Chondrocyte (in vitro differentiated cells): ENCODE results near the gene KCNAB1. TPM values are rescaled to one million over a fixed set of nuclear protein-coding genes. Genes with fewer than 3 reads are reported as not detected.

ENCODE experiments used
- DNase-seq: peaks from one replicate; pipeline ENCODE4 v3.0.0; 2021; ENCODE audit warnings: mixed read lengths, low spot score
- H3K27ac Mint-ChIP-seq: one replicate; pipeline ENCODE4 v1.8.0; 2021; ENCODE audit warnings: mild to moderate bottlenecking, moderate library complexity, mixed read lengths; ENCODE audit not compliant: unreplicated experiment
- H3K27me3 Mint-ChIP-seq: 2 replicates; pipeline ENCODE4 v1.8.0; 2021; ENCODE audit warnings: low read depth, mixed read lengths
- H3K36me3 Mint-ChIP-seq: 2 replicates; pipeline ENCODE4 v1.8.0; 2021; ENCODE audit warnings: low read depth, mixed read lengths
- H3K4me1 Mint-ChIP-seq: 2 replicates; pipeline ENCODE4 v1.8.0; 2021; ENCODE audit warnings: low read depth, mild to moderate bottlenecking, mixed read lengths
- H3K4me3 Mint-ChIP-seq: one replicate; pipeline ENCODE4 v1.8.0; 2021; ENCODE audit warnings: mild to moderate bottlenecking, moderate library complexity, mixed read lengths; ENCODE audit not compliant: unreplicated experiment
- H3K9me3 Mint-ChIP-seq: 2 replicates; pipeline ENCODE4 v1.8.0; 2021; ENCODE audit warnings: low read depth, mixed read lengths
- CTCF ChIP-seq: fragments of 200-600 bp; sonication (generic); IDR thresholded peaks from 2 replicates; pipeline ENCODE4 v1.5.0; 2021; ENCODE audit warnings: antibody characterized with exemption, mild to moderate bottlenecking, moderate library complexity
- total RNA-seq: library from RNA; stranded (reverse); gene quantifications from 3 replicates; pipeline ENCODE4 v1.2.1, GENCODE V29; 2021

Gene KCNAB1
- total RNA-seq, 1 donor from 2014 or later: 3.4 TPM

GRCh38 chr3:156483961-156484787, 363.8 kb downstream of the KCNAB1 start:
- H3K4me3 Mint-ChIP-seq: peak overlapping the region; percentile 35
- peak overlapping the region; percentile 74 for H3K27ac Mint-ChIP-seq
- peaks cover 34% of the 10 kb centered on the region for H3K4me1 Mint-ChIP-seq
- H3K9me3 Mint-ChIP-seq: no peaks in the 10 kb centered on the region
- TF ChIP-seq CTCF: no peak
- H3K36me3 Mint-ChIP-seq: no peaks in the 10 kb centered on the region
- no peak for DNase-seq
- H3K27me3 Mint-ChIP-seq: no peaks in the 10 kb centered on the region

GRCh38 chr3:156488767-156489166, 368.4 kb downstream of the KCNAB1 start:
- Mint-ChIP-seq H3K4me3 (no peak overlapping the region), H3K36me3 (no peaks in the 10 kb centered on the region), H3K4me1 (peaks cover 39% of the 10 kb centered on the region), H3K9me3 (no peaks in the 10 kb centered on the region), H3K27ac (no peak overlapping the region), H3K27me3 (no peaks in the 10 kb centered on the region)
- DNase-seq: no peak
- TF ChIP-seq CTCF: no peak

DNA sequence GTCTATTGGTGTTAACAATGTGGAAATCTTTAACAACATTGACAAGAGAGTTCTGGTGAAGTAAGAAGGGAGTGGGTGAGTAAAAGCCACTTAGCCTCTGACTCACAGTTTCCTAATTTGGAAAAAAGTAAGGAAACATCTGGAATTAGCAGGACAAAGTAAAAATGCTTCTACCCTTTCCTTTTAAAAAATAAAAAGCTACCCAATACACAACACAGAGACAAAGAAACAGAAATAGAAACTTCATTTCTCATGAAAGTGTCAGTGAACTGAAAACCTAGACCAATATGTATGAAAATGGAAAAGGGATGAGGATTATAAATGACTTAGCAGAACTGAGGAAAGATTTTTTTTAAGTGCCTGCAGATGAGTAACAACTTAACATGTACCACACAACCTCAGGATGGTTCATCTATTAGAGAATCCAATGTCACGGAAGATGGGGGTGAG, 369.1 kb downstream of the KCNAB1 start:
- TF ChIP-seq CTCF: no peak
- no peak for DNase-seq
- Mint-ChIP-seq H3K4me3 (no peak overlapping the region), H3K27me3 (no peaks in the 10 kb centered on the region), H3K4me1 (peaks cover 39% of the 10 kb centered on the region), H3K36me3 (no peaks in the 10 kb centered on the region), H3K27ac (no peak overlapping the region), H3K9me3 (no peaks in the 10 kb centered on the region)

DNA sequence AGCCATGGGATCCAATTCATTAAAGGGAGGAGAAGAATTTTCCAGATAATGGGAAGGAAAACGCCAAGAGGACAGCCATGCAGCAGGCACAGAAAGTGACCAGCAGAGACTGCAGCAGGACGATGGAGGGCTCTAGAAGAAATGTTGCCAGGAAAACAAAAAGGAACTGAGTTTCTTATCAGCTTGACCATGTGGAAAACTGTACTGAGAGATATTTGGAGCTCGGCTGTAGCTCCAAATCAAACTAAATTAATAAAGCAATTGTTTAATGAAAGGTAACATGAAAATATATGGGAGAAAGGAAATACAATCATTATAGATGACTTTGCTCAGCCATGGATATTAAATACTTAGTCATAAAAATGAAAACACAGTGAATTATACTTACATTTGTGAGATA, 370.8 kb downstream of the KCNAB1 start:
- no peak overlapping the region for H3K4me3 Mint-ChIP-seq
- H3K36me3 Mint-ChIP-seq: no peaks in the 10 kb centered on the region
- peaks cover under 1% of the 10 kb centered on the region for H3K9me3 Mint-ChIP-seq
- no peak for TF ChIP-seq CTCF
- H3K27me3 Mint-ChIP-seq: no peaks in the 10 kb centered on the region
- no peak for DNase-seq
- H3K27ac Mint-ChIP-seq: no peak overlapping the region
- H3K4me1 Mint-ChIP-seq: peaks cover 36% of the 10 kb centered on the region

- no peak for DNase-seq
- no peaks in the 10 kb centered on the region for H3K36me3 Mint-ChIP-seq
- peaks cover 48% of the 10 kb centered on the region for H3K4me1 Mint-ChIP-seq
- peak overlapping the region; percentile 11 for H3K4me3 Mint-ChIP-seq
- H3K27me3 Mint-ChIP-seq: no peaks in the 10 kb centered on the region
- no peak for TF ChIP-seq CTCF
- H3K9me3 Mint-ChIP-seq: peaks cover 4% of the 10 kb centered on the region
- peak overlapping the region; percentile 92 for H3K27ac Mint-ChIP-seq
These were observed 372.5 kb downstream of the KCNAB1 start for GRCh38 chr3:156492801-156493261.
